Amniotic stem cell (primary cell): ENCODE measurements around the gene CCDC27.
A peak's percentile ranks its signal among the peaks of the same experiment; 100 is the strongest.
"Not testable (repeated sequence)": the region's sequence is repeated elsewhere in the genome, so short reads cannot be mapped to it uniquely, and the experiment has no call there.

Source experiments
- DNase-seq: peaks from one replicate; lab custom pipeline; 2025; lab: John Stamatoyannopoulos, UW

The CCDC27 gene

DNA sequence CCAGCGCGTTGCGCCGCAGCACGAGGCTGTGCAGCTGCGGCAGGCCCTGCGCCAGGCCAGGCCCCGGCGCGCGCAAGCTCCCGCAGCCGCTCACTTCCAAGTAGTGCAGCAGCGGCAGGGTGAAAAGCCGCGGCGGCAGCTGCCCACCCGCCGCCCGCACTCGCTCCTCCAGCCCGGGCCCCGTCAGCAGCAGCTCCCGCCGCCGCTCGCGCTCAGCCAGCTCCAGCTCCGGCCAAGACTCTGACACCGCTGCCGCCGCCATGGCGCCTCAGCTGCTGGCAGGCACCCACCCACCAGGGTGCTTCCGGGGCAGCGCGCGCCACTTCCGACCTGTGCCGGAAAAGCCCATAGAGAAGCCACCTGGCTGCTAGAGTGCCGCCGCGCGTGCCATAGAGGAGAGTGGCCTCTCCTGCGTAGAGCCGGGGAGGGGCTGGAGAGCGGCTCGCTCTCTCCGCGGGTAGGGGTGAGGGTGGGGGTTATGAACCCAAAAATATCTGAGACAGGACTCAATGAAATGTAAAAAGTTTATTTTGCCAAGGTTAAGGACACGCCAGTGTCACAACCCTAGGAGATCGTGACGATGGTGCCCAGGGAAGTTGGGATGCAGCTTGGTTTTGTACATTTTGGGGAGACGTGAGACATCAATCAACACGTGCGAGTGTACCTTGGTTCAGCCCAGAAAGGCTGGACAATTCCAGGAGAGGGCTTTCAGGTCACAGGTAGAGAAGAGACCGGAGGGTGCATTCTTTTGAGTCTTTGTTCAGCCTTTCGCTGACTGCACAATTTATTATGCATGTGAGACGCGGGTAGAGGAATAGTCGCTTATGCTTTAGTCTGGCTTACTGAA, 44.2 kb downstream of the CCDC27 start, which contains the start of gene LRRC47:
LRRC47 (minus strand) TSS at position 284 of the 847 bp plus-strand sequence; CDS start at position 262, 22 bp downstream.
- DNase-seq, result peak; percentile 90

- no peak for DNase-seq
Observed at GRCh38 chr1:3799976-3800685, 47.9 kb downstream of the CCDC27 start.

GRCh38 chr1:3800795-3801194, 48.5 kb downstream of the CCDC27 start:
- DNase-seq, result not testable (repeated sequence)

DNA sequence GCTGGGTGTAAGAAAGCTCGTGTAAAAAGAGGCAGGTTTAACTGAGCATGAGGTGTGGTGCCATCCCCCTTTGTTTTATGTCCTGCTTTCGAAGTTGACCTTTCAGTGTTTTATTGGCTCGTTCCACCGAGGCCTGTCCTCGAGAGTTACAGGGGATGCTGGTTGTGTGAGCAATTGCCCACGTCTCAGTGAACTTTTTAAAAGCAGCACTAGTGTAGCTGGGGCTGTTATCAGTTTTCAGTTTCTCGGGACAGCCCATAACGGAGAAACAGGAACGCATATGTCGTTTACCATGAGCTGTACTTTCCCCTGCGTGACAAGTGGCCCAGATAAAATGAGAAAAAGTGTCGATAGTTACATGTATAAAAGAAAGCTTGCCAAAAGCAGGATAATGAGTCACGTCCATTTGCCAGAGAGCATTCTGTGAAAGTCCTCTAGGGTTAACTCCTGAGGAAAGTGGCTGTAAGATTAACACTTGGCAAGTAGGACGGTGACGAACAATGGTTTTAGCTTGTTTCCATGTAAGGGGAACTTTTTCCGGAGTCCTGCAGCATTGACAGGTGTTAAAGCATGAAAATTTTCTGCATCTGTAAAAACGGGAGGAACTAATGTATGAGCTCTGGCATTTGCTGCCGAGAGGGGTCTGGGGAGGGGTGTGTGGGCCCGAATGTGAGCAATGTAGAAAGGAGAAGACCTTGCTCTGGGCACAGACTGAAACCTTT, 51.8 kb downstream of the CCDC27 start:
- DNase-seq, result no peak

DNA sequence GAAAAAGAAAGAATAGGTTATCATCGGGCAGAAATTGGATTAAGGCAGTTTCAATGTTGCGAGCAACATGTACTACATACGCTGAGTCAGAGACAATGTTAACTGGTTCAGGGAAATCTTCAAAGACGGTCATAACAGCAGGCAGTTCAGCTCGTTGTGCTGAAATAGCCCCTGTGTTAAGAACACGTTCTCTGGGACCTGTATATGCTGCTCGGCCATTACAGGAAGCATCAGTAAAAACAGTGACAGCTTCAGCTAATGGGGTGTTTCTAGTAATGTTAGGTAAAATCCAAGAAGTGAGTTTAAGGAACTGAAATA, 52.3 kb downstream of the CCDC27 start:
- not testable (repeated sequence) for DNase-seq

DNA sequence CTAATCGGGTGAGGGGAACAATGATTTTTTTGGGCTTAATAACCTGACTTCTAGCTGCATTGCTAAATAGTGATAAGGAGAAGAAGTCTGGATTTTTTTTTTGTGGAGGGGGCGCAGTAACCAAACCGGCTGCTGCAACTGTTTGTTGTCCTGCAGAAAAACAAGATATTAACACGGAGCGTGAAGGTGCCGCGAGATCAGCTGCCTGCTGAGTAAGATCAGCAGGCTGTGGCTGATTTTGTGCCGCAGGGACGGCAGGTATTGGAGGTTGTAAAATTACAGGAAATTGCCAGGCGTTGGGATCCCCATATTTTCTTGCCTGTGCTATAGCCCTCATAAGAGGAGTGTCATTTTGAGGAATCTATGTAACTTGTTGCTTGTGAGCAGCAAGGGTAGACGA, 52.8 kb downstream of the CCDC27 start:
- no peak for DNase-seq

DNA sequence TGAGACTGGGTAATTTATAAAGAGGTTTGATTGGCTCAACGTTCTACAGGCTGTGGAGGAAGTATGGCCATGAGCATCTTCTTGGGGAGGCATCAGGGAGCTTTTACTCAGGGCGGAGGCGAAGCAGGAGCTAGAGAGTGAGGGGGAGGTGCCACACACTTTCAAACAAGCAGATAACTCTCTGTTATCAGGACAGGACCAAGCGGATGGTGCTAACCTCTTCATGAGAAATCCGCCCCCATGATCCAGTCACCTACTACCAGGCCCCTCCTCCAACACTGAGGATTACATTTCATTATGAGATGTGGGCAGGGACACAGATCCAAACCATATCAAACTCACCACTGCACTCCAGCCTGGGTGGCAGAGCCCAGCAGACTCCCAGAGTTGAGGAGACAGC, 55.5 kb downstream of the CCDC27 start:
- no peak for DNase-seq

- no peak for DNase-seq
Observed at GRCh38 chr1:3809680-3810079, 57.4 kb downstream of the CCDC27 start.

- not testable (repeated sequence) for DNase-seq
Observed at GRCh38 chr1:3810149-3810761, 58.0 kb downstream of the CCDC27 start.

DNA sequence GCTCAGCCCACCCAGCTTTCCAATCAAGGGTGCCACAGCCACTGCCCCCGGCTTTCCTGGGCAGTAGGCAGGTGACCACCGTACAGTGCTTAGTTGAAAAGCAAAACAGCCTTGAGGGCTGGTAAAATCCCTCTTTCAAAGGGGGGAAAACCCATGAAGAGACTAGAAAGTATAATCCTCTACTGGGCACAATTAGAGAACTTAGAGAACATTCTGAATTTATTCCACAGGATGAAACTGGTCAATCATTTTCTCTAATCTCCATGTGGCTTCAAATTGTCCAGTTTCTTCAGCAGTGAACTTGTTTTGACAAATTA, 59.3 kb downstream of the CCDC27 start:
- no peak for DNase-seq

GRCh38 chr1:3814065-3814464, 61.8 kb downstream of the CCDC27 start:
- no peak for DNase-seq

GRCh38 chr1:3814771-3815561, 62.7 kb downstream of the CCDC27 start:
- no peak for DNase-seq

DNA sequence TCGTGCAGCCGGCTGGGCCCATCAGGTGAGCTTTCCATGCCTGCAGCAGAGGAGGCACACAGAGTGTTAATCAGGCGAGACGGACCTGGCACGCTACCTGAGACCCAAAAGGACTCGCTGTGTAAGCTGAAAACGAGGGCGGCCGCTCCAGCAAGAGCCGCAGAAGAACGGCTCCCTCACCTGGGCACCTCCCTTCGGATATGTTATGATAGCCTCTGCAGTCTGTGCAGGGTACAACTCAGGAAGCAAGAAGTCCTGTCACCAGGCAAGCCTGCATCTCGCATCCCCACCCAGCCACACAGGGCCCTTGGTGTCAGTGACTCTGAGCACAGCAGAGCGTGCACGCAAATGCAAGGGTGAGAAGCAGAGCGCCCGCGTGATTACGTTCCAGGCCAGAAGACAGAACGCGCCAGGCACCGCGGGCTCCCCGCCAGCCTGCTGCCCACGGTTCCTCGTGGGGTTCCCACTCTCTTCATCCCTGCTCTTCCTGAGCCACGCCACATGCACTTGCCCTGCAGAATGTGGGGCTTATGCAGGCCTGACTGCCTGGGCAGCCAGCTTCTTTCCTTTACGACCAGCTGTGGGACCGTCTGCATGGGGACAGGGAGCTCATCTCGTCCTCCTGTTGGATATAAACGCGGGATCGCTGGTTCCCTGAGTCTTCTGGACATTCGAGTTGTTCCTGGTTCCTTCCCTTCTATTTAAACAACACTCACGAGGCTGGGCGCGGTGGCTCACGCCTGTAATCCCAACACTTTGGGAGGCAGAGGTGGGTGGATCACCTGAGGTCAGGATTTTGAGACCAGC, 64.3 kb downstream of the CCDC27 start:
- DNase-seq, result no peak

- no peak for DNase-seq
Observed at GRCh38 chr1:3817138-3817740, 65.0 kb downstream of the CCDC27 start.

DNA sequence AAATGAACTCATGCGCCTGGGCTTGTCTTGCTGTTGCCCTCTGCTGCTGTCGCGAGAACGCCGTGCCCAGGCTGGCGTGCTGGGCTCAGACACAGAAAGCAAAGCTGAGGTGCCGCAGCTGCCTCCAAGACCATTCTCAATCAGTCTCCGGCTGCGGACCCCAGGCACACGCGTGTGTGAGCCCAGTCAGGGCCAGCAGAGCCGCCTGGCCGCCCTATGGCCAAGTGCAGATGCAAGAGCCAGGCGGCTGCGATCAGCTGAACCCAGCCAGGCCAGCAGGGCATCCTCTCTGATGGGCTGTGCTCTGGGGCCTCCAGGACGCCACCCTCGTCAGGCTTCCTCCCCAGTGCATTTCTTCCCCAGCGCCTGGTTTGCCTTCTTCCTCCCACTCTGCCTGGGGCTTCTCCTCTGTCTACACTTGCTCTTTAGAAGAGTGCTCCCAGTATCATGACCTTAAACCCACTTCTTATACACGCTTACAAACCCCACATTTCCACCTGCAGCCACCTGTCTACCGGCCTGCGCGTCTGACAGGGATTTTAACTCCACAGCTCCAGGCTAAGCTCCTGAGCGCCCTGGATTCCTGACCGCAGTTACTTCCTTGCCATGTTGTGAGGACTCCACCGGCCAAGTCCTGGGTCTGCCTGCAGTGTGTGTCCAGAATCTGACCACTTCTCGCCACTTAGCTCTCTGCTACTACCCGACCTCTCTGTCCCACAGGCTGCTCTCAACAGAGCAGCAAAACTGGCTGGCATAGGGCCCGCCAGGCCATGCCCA, 65.8 kb downstream of the CCDC27 start:
- DNase-seq, result no peak

GRCh38 chr1:3819771-3820200, 67.5 kb downstream of the CCDC27 start:
- DNase-seq, result no peak

DNA sequence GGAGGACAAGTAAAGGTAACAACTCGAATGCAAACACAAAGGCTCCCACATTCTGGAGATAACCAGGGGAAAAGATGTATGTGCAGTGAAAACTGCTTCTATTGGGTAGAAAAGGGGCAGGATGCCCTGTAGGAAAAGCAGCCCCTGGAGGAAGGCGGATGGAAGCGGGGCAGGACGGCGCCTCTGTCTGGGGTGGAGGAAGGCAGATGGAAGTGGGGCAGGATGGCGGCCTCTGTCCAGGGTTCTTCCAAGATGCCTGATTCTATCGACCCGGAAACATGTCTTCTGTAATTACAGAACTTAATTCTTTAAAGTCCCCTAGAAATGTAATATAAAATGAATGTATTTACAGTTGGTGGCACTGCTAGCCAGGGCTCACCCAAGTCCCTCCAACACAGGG, 68.1 kb downstream of the CCDC27 start:
- no peak for DNase-seq

GRCh38 chr1:3821004-3821403, 68.8 kb downstream of the CCDC27 start:
- no peak for DNase-seq
